Stimulated activated CD8-positive, alpha-beta memory T cell treated with anti-CD3 and anti-CD28 coated beads, Interleukin-4, amount 100 ng/mL, for 4 hours (primary cell): Measurements from ENCODE around the gene SLC25A51.

Experiments
- DNase-seq, 2 donors: peaks; one replicate each; pipeline ENCODE4 v3.0.0-alpha.2; 2020; ENCODE audit warnings: low read depth in 2 of 2, low spot score in 1 of 2

Gene SLC25A51

DNA sequence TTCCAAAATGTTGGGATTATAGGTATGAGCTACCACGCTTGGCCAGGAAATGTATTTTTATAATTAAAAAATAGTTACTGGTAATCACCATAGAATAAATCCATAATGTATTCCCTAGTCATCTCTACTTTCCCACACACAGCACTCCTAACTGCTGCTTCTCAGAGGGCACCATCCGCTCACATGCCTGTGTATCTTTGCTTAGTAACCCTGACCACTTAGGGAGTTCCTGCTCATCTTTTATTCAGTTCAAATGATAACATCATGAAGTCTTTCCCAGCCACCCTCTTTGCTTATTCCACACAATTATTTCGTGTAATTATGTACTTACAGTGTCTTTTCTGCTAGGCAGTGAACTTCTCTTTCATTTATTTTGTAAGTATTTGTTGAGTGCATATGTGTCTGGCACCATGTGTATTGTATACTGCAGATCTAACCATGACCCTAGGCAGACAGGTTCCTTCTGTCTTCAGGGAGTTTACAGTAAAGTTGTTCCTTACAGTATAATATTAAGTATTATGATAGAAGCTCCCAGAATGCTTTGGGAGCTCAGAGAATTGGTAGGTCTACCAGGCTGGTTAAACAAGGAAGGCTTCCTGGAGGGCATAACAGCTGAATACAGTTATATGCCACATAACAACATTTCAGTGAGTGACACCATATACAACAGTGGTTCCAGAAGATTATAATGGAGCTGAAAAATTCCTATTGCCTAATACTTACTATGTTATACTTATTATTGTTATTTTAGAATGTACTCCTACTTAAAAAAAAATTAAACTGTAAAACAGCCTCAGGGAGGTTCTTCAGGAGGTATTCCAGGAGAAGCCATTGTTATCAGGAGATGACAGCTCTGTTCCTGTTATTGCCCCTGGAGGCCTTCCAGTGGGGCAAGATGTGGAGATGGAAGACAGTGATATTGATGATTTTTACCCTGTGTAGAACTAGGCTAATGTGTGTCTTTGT lies 64.1 kb downstream of the SLC25A51 start:
- no peak for DNase-seq
